Skeletal muscle satellite cell (primary cell): ENCODE data around the gene NKIRAS2.

Source experiments
- H3K27me3 ChIP-seq: 2 replicates; pipeline ENCODE4 v1.7.0; 2013; ENCODE audit warnings: low read length; ENCODE audit not compliant: control insufficient read depth, insufficient read depth
- H3K36me3 ChIP-seq: 2 replicates; pipeline ENCODE4 v1.7.0; 2013; ENCODE audit warnings: mild to moderate bottlenecking, control low read depth, low read length; ENCODE audit not compliant: insufficient read depth
- H3K4me1 ChIP-seq: 2 replicates; pipeline ENCODE4 v1.7.0; 2013; ENCODE audit warnings: low read length; ENCODE audit not compliant: control insufficient read depth, insufficient read depth
- H3K4me2 ChIP-seq: 2 replicates; pipeline ENCODE4 v1.7.0; 2013; ENCODE audit warnings: mild to moderate bottlenecking, low read length
- H3K4me3 ChIP-seq: 2 replicates; pipeline ENCODE4 v1.7.0; 2013; ENCODE audit warnings: low read length
- H3K9ac ChIP-seq: 2 replicates; pipeline ENCODE4 v1.7.0; 2013; ENCODE audit warnings: mild to moderate bottlenecking, low read depth, low read length, moderate library complexity
- H3K9me3 ChIP-seq: replicated peaks from 2 replicates; pipeline ENCODE4 v1.7.0; 2013; ENCODE audit warnings: mild to moderate bottlenecking, control low read depth, low read length

NKIRAS2 gene

GRCh38 chr17:42050393-42051012, 30.6 kb downstream of the NKIRAS2 start, which contains the start of gene C17orf113:
Gene C17orf113 (minus strand): TSS chr17:42050601. CDS start chr17:42043376, 7,225 bp downstream.
- H3K27me3 ChIP-seq: peaks cover 63% of the 10 kb centered on the region

GRCh38 chr17:42051013-42051400, 31.1 kb downstream of the NKIRAS2 start:
- Histone ChIP-seq H3K36me3 (no peaks in the 10 kb centered on the region), H3K9me3 (no peaks in the 10 kb centered on the region), H3K4me1 (no peaks in the 10 kb centered on the region), H3K4me2 (peak overlapping the region; percentile 82), H3K27me3 (peaks cover 64% of the 10 kb centered on the region), H3K4me3 (peak overlapping the region; percentile 48), H3K9ac (no peak overlapping the region)

More at GRCh38 chr17:42050393-42051012, 30.6 kb downstream of the NKIRAS2 start, which contains the start of gene C17orf113:
- peak within 1 kb of the TSS; percentile 65 for H3K9ac ChIP-seq
- H3K4me3 ChIP-seq: peak within 1 kb of the TSS; percentile 68
- H3K4me2 ChIP-seq: peak within 1 kb of the TSS; percentile 82
- H3K9me3 ChIP-seq: no peaks in the 10 kb centered on the region
- no peaks in the 10 kb centered on the region for H3K36me3 ChIP-seq
- H3K4me1 ChIP-seq: no peaks in the 10 kb centered on the region

- Histone ChIP-seq H3K9ac (no peak overlapping the region), H3K4me1 (no peaks in the 10 kb centered on the region), H3K36me3 (no peaks in the 10 kb centered on the region), H3K4me2 (no peak overlapping the region), H3K9me3 (no peaks in the 10 kb centered on the region), H3K4me3 (no peak overlapping the region), H3K27me3 (peaks cover 70% of the 10 kb centered on the region)
These were observed 31.8 kb downstream of the NKIRAS2 start for GRCh38 chr17:42051645-42052044.

- peaks cover 76% of the 10 kb centered on the region for H3K27me3 ChIP-seq
These were observed 32.5 kb downstream of the NKIRAS2 start for GRCh38 chr17:42052346-42052877.

GRCh38 chr17:42053731-42054500, 34.0 kb downstream of the NKIRAS2 start:
- Histone ChIP-seq H3K9me3 (no peaks in the 10 kb centered on the region), H3K9ac (no peak overlapping the region), H3K4me1 (no peaks in the 10 kb centered on the region), H3K4me3 (no peak overlapping the region), H3K4me2 (no peak overlapping the region), H3K36me3 (no peaks in the 10 kb centered on the region), H3K27me3 (peaks cover 80% of the 10 kb centered on the region)

More at GRCh38 chr17:42052346-42052877, 32.5 kb downstream of the NKIRAS2 start:
- no peak overlapping the region for H3K9ac ChIP-seq
- H3K4me1 ChIP-seq: no peaks in the 10 kb centered on the region
- H3K4me3 ChIP-seq: no peak overlapping the region
- no peaks in the 10 kb centered on the region for H3K9me3 ChIP-seq
- H3K36me3 ChIP-seq: no peaks in the 10 kb centered on the region
- H3K4me2 ChIP-seq: no peak overlapping the region

- Histone ChIP-seq H3K4me1 (no peaks in the 10 kb centered on the region), H3K4me3 (no peak overlapping the region), H3K9me3 (no peaks in the 10 kb centered on the region), H3K4me2 (no peak overlapping the region), H3K9ac (no peak overlapping the region), H3K27me3 (peaks cover 69% of the 10 kb centered on the region), H3K36me3 (no peaks in the 10 kb centered on the region)
These were observed 35.1 kb downstream of the NKIRAS2 start for GRCh38 chr17:42055027-42055426.

GRCh38 chr17:42055496-42055895, 35.6 kb downstream of the NKIRAS2 start:
- H3K36me3 ChIP-seq: no peaks in the 10 kb centered on the region
- no peaks in the 10 kb centered on the region for H3K4me1 ChIP-seq
- H3K4me2 ChIP-seq: no peak overlapping the region
- no peak overlapping the region for H3K4me3 ChIP-seq
- no peaks in the 10 kb centered on the region for H3K9me3 ChIP-seq
- H3K27me3 ChIP-seq: peaks cover 68% of the 10 kb centered on the region
- H3K9ac ChIP-seq: no peak overlapping the region

GRCh38 chr17:42056635-42057034, 36.7 kb downstream of the NKIRAS2 start:
- Histone ChIP-seq H3K9me3 (no peaks in the 10 kb centered on the region), H3K9ac (no peak overlapping the region), H3K27me3 (peaks cover 63% of the 10 kb centered on the region), H3K36me3 (no peaks in the 10 kb centered on the region), H3K4me3 (no peak overlapping the region), H3K4me2 (no peak overlapping the region), H3K4me1 (no peaks in the 10 kb centered on the region)

- Histone ChIP-seq H3K27me3 (peaks cover 60% of the 10 kb centered on the region), H3K9me3 (no peaks in the 10 kb centered on the region), H3K9ac (no peak overlapping the region)
These were observed 38.2 kb downstream of the NKIRAS2 start for GRCh38 chr17:42058063-42058462.

GRCh38 chr17:42059815-42060214, 39.9 kb downstream of the NKIRAS2 start:
- H3K4me1 ChIP-seq: peaks cover 4% of the 10 kb centered on the region
- no peak overlapping the region for H3K4me3 ChIP-seq
- no peaks in the 10 kb centered on the region for H3K9me3 ChIP-seq
- H3K9ac ChIP-seq: no peak overlapping the region
- no peaks in the 10 kb centered on the region for H3K36me3 ChIP-seq
- no peak overlapping the region for H3K4me2 ChIP-seq
- peaks cover 44% of the 10 kb centered on the region for H3K27me3 ChIP-seq

More at GRCh38 chr17:42058063-42058462, 38.2 kb downstream of the NKIRAS2 start:
- Histone ChIP-seq H3K4me1 (no peaks in the 10 kb centered on the region), H3K36me3 (no peaks in the 10 kb centered on the region), H3K4me2 (no peak overlapping the region), H3K4me3 (no peak overlapping the region)

- H3K9me3 ChIP-seq: no peaks in the 10 kb centered on the region
- H3K4me3 ChIP-seq: no peak overlapping the region
- no peak overlapping the region for H3K4me2 ChIP-seq
- peaks cover 43% of the 10 kb centered on the region for H3K27me3 ChIP-seq
- H3K9ac ChIP-seq: no peak overlapping the region
- no peaks in the 10 kb centered on the region for H3K36me3 ChIP-seq
- H3K4me1 ChIP-seq: peaks cover 4% of the 10 kb centered on the region
These were observed 40.3 kb downstream of the NKIRAS2 start for GRCh38 chr17:42060231-42060630.
